HT1080 (cell line): Measurements from ENCODE around the gene CLEC2B. TPM values are rescaled to one million over a fixed set of nuclear protein-coding genes. Genes with fewer than 3 reads are reported as not detected.
A peak's percentile ranks its signal among the peaks of the same experiment; 100 is the strongest.

Experiments used
- DNase-seq: peaks from one replicate; pipeline ENCODE4 v3.0.0-alpha.2; 2015; ENCODE audit warnings: low read depth
- total RNA-seq: library from RNA; depleted of rRNA; stranded (reverse); fragments of >200 nt; shearing (Covaris generic); gene quantifications from 2 replicates; pipeline ENCODE4 v1.2.3, GENCODE V29; 2014

The CLEC2B gene
- total RNA-seq, 1 experiment from 2014 or later: 0.19 TPM

DNA sequence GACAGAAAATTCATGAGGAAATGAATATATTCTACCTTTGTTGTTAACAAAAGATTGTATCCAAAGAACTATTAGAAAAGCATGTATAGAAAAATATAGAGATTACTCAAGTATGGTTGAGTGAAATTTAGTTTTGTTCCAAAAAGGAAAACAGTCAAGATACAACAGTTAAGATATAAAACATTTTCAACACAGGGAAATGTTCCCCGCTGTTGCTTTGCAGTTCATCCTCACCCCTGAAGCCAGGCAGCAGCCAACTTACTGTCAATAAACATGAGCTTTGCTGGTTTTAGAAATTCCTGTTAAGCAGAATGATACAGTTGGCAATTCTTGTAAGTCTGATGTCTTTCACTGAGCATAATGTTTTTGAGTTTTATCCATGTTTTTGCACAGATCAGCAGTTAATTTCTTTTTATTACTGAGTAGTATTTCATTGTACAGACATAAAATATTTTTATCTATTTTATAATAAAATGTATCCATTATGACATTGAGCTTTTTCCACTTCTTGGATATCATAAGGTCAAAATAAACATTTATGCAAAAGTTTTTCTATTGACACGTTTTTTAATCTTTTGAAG lies 1.2 kb upstream of the CLEC2B start:
- no peak for DNase-seq

DNA sequence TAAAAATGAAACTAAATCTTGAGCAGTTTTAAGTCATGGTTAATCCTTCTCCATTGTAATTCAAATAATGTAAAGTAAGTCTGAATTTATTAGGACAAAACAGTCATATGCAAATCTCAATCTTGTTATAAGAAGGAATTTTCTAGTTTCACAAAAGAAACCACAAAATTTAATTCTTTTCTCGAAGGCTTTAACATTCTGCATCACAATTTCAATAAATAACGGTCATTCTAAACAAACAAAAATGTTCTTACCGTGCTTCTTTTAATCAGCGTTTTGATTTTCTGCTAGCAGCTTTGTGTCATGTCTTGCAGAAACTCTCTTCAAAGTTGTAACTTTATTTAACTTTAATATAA lies 225 bp downstream of the CLEC2B start:
- DNase-seq: no peak

DNA sequence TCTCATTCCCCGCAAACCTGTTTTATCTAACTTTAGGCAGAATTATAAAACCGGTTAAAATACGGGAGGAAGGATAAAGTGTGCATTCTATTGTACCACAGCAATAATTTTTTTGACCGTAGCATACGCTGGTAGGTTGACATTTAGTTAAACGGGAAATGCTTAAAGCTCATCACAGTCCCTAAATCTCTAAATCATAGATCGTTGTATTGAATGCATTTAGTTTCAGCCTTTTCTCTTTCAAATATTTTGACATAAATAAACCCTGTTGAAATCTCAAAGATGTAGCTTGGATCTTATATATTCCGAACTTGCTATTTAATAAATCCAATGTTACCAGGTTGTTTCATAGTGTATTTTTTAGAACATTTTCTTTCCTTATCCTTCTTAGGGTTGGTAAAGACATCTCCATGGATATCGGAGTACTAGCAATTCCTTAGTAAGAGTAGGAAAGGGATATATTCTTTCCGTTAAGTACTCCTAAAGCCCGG lies 798 bp downstream of the CLEC2B start:
- DNase-seq: no peak

DNA sequence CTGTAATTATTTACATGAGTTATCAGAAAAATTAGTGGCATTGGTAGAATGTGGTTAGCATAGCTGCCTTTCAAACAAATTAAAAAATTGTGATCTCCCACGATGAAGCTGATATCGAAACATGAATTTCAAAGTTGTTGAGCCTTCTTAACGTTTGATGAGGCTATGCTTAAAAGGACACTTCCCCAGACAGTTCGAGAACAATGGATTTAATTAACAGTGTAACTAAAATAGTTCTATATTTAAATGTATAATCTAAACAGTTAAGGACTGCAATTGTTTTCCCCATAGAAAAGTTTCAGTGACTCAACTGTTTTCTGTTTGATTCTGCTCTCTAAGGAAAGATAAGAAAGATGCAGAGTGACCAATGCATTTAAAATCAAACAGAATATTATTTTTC lies 1.6 kb downstream of the CLEC2B start:
- DNase-seq: no peak

DNA sequence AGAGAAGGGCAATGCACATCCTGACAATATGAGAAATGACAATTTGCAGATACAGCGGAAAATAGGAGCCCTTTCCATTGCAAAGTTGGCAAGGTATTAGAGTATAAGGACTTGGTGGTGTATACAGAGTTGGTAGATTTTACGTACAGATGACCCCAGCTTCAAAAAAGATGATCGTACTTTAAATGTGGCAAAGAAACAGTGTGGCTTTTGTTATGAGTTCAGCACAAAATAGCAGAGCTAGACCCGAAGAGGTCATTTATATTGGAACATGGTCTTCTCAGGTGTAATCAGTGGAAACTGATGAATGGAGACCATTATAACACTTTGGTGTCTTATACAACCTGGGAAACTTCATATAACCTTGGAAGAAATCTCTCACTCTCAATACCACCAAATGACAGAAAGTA lies 2.3 kb downstream of the CLEC2B start:
- no peak for DNase-seq

DNA sequence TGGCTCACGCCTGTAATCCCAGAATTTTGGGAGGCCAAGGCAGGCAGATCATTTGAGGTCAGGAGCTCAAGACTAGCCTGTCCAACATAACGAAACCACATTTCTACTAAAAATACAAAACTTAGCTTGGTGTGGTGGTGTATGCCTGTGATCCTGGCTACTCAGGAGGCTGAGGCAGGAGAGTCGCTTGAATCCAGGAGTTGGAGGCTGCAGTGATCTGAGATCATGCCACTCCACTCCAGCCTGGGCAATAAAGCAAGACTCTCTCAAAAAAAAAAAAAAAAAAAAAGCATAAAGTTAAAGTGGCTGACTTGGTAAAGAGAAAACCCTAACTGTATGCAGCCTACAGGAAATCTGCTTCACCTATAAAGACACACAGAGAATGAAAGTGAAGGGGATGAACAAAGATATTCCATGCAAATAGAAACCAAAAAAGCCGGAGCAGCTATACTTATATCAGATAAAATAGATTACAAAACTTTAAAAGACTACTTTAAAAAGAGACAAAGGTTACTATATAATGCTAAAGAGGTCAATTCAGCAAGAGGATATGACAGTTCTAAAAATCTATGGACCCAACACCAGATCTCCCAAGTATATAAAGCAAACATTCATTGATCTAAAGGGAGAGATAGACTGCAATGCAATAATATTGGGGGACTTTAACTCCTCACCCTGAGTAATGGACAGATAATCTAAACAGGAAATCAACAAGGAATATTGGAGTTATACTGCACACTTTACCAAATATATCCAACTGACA lies 4.1 kb downstream of the CLEC2B start:
- no peak for DNase-seq

DNA sequence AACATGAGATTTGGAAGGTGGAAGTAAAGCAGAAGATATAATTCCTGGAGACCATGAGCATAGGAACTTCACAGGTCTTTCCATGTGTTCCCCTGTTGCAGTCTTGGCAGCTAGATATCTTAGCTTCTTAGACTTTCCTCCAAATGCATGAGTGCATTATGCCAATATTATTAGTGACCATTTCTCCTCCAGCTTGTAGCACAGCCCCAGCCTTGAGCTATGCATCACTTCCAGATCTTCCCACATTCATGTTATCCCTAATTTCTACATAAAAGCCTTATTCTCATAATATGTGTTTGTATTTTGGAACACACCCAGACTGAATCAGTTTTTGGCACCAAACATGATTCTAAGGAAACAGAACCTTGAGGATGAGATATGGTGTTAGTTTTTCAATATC lies 11.0 kb downstream of the CLEC2B start:
- DNase-seq: no peak

DNA sequence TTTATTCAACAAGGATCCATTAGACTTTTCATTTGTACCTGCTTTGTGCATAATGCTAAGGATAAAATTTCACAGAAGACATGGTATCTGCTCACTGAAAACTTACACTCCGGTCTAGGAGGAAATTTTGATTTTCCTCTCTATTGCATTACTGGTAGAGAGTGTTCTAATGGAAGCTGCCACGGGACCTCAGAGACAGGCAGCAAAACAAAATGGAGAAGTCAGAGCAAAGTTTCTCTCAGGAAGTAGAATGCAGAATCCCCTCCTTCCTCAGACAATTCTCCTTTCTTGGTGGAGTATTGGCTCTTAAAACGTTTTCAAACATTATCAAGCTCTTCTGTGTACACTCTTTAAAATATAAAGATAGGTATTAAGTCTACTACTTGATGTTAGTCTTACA lies 12.3 kb downstream of the CLEC2B start:
- DNase-seq: no peak

DNA sequence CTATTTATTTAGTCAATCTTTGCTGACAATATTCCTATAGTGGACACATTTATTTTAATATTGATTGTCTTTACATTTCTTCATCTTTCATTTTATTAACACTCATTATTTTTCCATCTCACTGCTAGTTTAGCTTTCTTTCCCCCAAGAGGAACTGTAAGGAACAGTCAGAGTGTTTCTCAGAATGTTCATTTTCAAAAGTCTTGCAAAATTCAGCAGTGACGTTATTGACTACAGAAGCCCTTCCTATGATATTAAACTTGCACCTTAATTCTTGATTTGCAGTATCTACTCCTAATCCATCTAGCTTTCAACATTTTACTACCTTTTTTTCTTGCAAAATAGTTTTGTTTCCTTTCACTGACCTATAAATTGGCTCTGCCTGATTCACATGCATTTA lies 13.0 kb downstream of the CLEC2B start:
- no peak for DNase-seq

DNA sequence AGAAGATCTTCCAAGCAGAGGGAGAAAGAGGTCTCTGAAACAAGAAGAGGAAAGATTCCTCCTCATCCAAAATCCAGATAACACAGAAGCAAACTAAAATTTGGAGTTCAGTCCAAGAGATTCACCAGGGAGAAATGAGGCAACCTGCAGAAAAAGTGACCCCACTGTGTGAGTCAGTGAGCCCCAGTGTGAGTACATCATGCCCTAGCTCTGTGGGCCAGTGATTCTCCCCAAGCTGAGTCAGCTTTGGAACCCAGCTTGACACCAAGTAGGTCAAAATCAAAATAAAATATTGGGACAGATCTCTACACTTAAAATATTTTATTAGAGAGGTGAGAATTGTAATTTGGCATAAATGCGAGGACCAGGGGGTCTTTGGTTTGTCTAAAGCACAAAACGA lies 17.2 kb downstream of the CLEC2B start:
- DNase-seq: no peak

DNA sequence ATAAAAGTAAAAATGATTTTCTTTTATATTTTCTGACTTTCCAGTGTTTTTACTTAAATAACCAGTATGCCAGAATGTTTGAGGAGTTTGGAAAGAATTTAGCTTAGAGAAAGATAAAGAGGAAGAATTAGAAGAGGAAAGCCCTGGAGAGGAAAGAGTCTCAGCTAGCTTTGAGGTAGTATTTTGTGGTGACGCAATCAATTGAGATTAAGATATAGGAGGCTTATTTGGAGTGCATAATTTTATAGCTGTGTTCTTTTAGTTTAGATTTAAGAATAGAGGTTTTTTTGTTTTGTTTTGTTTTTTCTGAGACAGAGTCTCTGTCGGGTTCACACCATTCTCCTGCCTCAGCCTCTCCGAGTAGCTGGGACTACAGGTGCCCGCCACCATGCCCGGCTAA lies 18.1 kb downstream of the CLEC2B start:
- DNase-seq: no peak

DNA sequence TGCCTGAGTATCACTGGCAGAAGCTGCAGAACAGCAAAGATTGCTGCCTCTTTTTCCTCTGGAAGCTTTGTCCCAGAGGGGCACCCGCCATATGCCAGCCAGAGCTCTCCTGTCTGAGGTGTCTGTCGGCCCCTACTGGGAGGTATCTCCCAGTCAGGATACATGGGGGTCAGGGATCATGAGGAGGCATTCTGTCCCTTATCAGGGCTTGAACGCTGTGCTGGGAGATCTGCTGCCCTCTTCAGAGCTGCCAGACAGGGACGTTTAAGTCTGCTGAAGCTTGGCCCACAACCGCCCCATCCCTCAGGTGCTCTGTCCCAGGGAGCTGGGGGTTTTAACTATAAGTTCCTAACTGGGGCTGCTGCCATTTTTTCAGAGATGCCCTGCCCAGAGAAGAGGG lies 20.3 kb downstream of the CLEC2B start:
- DNase-seq: no peak

DNA sequence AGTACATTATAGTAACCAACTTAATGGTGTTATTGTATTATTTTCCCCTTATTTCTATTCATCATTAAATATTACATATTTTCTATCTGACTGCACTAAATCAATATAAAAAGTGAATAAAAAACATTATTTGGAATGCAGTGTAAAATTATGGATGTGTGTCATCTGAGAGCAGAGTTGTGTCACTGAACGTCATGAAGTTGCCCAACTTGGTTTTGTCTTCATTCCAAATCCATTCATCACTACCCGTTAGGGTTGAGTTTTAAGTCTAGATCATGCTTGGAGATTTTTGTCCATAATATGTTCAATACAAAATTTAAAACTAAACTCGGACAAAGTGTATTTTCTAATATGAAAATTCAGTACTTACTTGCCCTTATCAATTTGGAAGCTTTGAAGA lies 25.7 kb downstream of the CLEC2B start:
- no peak for DNase-seq

DNA sequence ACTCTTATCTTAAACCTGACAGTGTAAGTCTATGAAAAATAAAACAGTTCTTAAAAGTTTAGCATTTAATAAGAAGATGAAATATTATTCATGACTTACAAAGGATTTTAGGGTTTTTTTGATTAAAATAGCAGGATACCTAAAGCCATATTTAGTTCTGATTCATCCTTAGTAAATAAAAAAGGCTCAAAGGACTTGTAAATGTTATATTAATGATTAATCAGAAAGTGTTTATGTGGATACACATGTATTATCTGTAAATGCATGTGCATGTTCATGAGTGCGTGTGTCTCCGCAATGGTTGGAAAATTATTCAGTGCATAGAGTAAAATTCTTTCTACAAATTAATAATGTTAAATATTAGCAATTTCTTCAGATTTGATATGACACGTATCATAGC lies 37.4 kb downstream of the CLEC2B start:
- no peak for DNase-seq

DNA sequence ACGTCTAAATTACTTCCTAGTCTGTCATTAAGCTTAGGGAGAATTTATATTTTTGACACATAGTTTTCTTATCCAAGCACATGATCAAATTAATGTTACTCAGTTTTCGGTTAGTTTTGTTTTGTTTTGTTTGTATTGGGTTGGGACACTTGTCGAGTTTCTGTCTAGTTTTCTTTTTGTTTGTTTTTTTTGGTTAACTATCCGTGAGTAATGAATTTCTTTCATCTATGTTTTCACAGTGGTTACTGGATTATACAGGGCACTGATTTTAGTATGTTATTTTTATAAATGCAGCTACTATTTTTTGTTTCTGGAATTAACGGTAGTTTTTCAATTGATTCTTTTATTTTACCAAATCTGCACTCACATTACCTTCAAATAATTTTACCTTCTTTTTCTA lies 39.2 kb downstream of the CLEC2B start:
- DNase-seq: no peak

DNA sequence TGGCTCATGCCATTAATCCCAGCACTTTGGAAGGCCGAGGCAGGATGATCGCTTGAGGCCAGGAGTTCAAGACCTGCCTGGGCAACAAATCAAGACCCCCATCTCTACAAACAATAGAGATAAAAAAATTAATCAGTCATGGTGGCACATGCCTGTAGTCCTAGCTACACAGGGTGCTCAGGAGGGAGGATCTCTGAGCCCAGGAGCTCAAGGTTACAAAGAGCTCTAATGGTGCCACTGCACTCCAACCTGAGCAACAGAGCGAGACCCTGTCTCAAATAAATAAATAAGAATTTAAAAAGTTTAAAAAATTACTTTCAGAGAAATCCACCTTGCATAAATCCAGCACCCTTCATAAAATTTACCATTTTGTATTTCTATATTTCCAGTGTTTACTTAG lies 39.7 kb downstream of the CLEC2B start:
- no peak for DNase-seq

DNA sequence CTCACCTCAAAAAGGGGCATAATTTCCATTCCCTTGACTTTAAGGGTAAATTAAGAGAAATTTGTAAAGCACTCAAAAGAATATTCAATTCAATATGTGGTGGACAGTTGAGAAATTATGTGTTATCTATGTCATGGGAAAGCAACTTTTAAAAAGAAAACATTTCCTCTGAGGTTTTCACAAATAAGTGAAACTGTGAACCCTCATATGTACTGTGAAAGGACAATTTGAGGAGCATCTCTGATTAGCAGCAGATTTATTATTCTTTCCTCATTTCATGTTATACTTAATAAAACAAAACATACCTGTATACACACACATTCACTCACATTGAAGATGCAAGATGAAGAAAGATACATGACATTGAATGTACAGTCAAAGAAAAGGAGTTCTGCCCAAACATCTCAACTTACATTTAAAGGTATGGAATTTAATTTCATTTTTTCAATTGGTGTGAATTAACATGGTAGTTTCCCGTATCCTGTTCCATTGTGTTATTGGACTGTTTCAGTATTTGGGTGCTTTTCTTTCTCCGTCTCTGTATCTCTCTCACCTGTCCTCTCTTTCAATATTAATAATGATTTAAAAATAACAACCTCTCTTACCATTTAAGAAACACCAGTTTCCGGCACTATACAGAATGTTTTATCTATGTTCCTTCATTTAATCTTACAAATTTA lies 41.8 kb downstream of the CLEC2B start, which contains the start of gene KLRF1:
KLRF1 (plus strand) TSS at position 273 of the 680 bp plus-strand sequence; CDS start at position 337, 64 bp downstream.
- no peak for DNase-seq

DNA sequence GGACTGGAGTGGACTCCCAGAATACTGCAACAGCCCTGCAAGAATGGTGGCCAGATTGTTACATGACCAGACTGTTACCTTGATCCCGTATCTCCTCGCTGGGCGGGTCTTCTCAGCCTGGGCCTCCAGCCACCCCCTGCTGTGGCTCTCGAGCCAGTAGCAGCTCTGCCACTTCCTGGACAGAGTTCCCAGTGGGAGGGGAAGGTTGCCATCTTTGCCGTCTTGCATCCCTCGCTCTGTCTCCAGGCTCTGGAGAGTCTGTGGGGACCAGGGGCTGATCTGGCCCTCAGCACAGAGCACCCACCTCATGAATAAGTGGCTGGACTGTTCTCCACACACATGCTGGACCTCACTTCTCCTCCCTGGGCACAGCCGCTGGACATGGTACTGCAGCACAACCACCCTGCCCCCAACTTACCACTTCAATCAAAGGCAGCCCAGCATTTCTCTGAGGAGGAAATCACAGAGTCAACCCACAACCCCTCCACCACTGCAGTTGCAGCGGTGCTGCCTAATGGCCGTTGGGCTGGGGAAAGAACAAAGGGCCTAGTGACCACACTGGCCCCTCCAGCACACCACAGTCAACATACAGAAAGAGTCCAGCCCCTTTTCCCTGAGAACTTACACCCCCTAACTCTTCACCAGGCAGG lies 48.7 kb downstream of the CLEC2B start:
- no peak for DNase-seq

DNA sequence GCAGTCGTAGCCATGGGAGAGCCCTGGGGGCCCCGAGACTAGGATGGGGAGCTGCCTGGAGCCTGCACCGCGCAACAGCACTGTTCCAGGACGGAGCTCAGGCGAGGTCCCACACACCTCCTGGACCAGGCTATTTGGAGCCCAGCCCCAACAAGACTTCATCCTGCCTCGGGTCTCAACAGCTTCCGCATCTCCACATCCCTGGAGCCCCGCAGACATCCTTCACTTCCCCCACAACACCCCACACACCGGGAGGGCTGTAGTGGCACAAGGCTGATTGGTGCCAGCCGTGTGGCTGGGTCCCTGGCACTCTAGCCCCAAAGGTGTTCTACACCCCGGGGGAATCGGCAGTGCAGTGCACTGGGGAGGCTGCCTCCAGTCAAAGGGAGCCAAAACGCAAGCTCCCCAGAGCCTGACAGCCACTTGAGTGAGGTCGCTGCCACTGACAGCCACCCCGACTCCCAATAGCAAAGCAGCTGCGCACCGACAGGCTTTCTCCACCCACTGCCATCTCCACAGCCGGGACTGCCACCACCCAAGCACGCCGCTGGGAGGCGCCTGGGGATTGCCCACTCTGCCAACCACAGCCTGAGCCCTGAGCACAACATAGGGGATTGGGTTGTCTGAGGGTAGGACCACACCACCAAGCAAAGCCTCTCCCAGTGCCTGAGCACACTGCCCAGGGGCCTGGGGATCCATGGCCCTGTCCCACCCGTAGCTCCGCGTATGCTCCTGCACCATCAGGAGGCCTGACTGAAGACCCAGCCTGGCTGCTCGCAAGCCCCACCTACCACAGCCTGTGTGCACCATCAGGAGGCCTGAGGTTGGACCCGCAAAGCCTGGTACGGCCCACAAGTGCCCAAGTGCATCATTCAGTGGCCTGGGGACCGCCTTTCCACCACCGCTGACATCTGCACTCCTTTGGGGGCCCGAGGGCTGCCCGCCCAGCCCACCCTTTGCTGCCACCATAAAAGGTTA lies 55.0 kb downstream of the CLEC2B start:
- peak; percentile 78 for DNase-seq

DNA sequence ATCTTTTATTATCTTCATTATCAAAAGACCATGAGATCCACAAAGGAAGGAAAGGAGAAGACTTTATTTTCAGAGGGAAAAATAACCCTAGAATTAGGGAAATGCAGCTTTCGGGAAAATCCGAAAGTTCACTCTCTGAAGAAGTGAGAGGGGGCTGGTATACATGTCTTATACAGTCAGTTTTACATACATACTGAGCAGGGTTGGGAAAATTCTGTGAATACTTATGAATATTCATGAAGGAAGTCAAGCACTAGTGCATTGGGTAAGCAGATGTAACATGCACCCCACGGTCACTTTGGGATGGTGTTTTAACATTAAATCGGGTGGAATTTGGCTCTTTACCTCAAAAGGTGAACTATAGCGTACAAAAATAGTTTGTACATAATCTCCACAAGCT lies 57.5 kb downstream of the CLEC2B start:
- no peak for DNase-seq

DNA sequence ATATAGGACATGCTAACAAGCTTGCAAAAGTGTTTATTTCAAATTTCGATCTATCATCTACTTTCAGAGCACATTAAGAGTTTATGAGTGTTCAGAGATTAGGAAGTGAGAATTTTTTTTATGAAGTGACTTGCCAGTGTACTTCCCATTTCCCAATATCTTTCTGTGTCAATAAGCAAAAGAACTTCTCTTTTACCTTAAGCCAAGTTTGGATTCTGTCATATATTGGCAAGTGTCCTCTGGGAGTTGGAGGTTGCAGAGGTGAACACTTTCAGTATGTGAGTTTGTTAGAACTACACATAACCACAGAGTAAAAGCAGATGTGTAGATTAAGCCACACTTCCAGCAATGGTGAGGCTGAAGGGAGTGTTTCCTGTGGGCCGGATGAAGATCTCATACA lies 58.5 kb downstream of the CLEC2B start:
- no peak for DNase-seq
